HEK293T (cell line): Measurements from ENCODE around the gene ATAD3A.
"Not testable (repeated sequence)": the region's sequence is repeated elsewhere in the genome, so short reads cannot be mapped to it uniquely, and the experiment has no call there.

Experiments
- CTCF ChIA-PET: fragments of 350-600 bp; formaldehyde crosslinking; extraction: SDS; loops from one replicate; lab custom pipeline; 2021; ENCODE audit warnings: antibody characterized with exemption, inconsistent platforms; lab: Yijun Ruan, JAX
- POLR2A ChIA-PET: fragments of 350-600 bp; formaldehyde crosslinking; extraction: SDS; loops from one replicate; lab custom pipeline; 2020; ENCODE audit warnings: antibody characterized with exemption, inconsistent platforms; lab: Yijun Ruan, JAX
- DNase-seq: peaks from one replicate; pipeline ENCODE4 v3.0.0; 2012; ENCODE audit warnings: mixed read lengths; ENCODE audit errors: extremely low spot score
- ARNT ChIP-seq: fragments of 450-650 bp; IDR thresholded peaks from 2 replicates; pipeline ENCODE4 v1.6.1; 2017; ENCODE audit warnings: mild to moderate bottlenecking
- BHLHE40 ChIP-seq: fragments of 450-650 bp; IDR thresholded peaks from 2 replicates; pipeline ENCODE4 v1.6.1; 2016; ENCODE audit warnings: mild to moderate bottlenecking, moderate library complexity, borderline replicate concordance
- CTBP1 ChIP-seq: fragments of 450-650 bp; IDR thresholded peaks from 2 replicates; pipeline ENCODE4 v1.6.1; 2016; ENCODE audit warnings: borderline replicate concordance
- ELF4 ChIP-seq: fragments of 450-650 bp; IDR thresholded peaks from 2 replicates; pipeline ENCODE4 v1.6.1; 2017; ENCODE audit warnings: antibody characterized with exemption
- FOXA1 ChIP-seq: fragments of 450-650 bp; IDR thresholded peaks from 2 replicates; pipeline ENCODE4 v1.6.1; 2016; ENCODE audit warnings: mild to moderate bottlenecking
- FOXK2 ChIP-seq: fragments of 450-650 bp; IDR thresholded peaks from 2 replicates; pipeline ENCODE4 v1.6.1; 2016; ENCODE audit warnings: mild to moderate bottlenecking
- FOXM1 ChIP-seq: fragments of 450-650 bp; IDR thresholded peaks from 2 replicates; pipeline ENCODE4 v1.6.1; 2017; ENCODE audit warnings: mild to moderate bottlenecking, borderline replicate concordance
- HDGF ChIP-seq: fragments of 450-650 bp; IDR thresholded peaks from 2 replicates; pipeline ENCODE4 v1.6.1; 2017; ENCODE audit warnings: antibody characterized with exemption, borderline replicate concordance
- L3MBTL2 ChIP-seq: fragments of 450-650 bp; conservative IDR thresholded peaks from 2 replicates; pipeline ENCODE4 v1.6.1; 2016; ENCODE audit warnings: mild to moderate bottlenecking
- LEF1 ChIP-seq: fragments of 450-650 bp; IDR thresholded peaks from 2 replicates; pipeline ENCODE4 v1.6.1; 2017; ENCODE audit warnings: mild to moderate bottlenecking, borderline replicate concordance
- NFRKB ChIP-seq: fragments of 450-650 bp; IDR thresholded peaks from 2 replicates; pipeline ENCODE4 v1.6.1; 2016; ENCODE audit warnings: mild to moderate bottlenecking, moderate library complexity
- SP1 ChIP-seq: fragments of 450-650 bp; IDR thresholded peaks from 2 replicates; pipeline ENCODE4 v1.6.1; 2017
- SUZ12 ChIP-seq: fragments of 450-650 bp; IDR thresholded peaks from 2 replicates; pipeline ENCODE4 v1.6.1; 2016; ENCODE audit warnings: mild to moderate bottlenecking
- TARDBP ChIP-seq: fragments of 450-650 bp; IDR thresholded peaks from 2 replicates; pipeline ENCODE4 v1.6.1; 2016
- ZNF384 ChIP-seq: fragments of 450-650 bp; IDR thresholded peaks from 2 replicates; pipeline ENCODE4 v1.6.1; 2016
- TF ChIP-seq, protein P1 (sequence below): fragments of 450-650 bp; IDR thresholded peaks from 2 replicates; pipeline ENCODE4 v1.6.1; 2016

ATAD3A gene

GRCh38 chr1:1477206-1477605 lies 34.8 kb upstream of the ATAD3A start:
- no peak for DNase-seq
- ChIA-PET POLR2A (no interaction called here), CTCF (no interaction called here)
- no peak for TF ChIP-seq TARDBP
- TF ChIP-seq FOXM1: no peak
- TF ChIP-seq ZNF384: no peak
- TF ChIP-seq CTBP1: no peak
- no peak for TF ChIP-seq NFRKB
- TF ChIP-seq L3MBTL2: no peak
- no peak for TF ChIP-seq FOXA1
- no peak for TF ChIP-seq FOXK2
- TF ChIP-seq, protein P1, sequence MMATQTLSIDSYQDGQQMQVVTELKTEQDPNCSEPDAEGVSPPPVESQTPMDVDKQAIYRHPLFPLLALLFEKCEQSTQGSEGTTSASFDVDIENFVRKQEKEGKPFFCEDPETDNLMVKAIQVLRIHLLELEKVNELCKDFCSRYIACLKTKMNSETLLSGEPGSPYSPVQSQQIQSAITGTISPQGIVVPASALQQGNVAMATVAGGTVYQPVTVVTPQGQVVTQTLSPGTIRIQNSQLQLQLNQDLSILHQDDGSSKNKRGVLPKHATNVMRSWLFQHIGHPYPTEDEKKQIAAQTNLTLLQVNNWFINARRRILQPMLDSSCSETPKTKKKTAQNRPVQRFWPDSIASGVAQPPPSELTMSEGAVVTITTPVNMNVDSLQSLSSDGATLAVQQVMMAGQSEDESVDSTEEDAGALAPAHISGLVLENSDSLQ: no peak
- TF ChIP-seq HDGF: no peak
- TF ChIP-seq BHLHE40: no peak
- no peak for TF ChIP-seq SP1
- no peak for TF ChIP-seq LEF1
- no peak for TF ChIP-seq ELF4
- no peak for TF ChIP-seq SUZ12
- no peak for TF ChIP-seq ARNT

- POLR2A ChIA-PET: no interaction called here
- TF ChIP-seq ELF4 (no peak), BHLHE40 (no peak), CTBP1 (no peak), SP1 (no peak), FOXA1 (no peak), ARNT (no peak), FOXM1 (no peak), L3MBTL2 (no peak), LEF1 (no peak)
- TF ChIP-seq, protein P1: no peak
These were observed 32.1 kb upstream of the ATAD3A start for GRCh38 chr1:1479547-1480487.

GRCh38 chr1:1480488-1480867 lies 31.5 kb upstream of the ATAD3A start:
- DNase-seq, POLR2A ChIA-PET, CTCF ChIA-PET: not testable (repeated sequence)

More at GRCh38 chr1:1479547-1480487, 32.1 kb upstream of the ATAD3A start:
- CTCF ChIA-PET: no interaction called here
- DNase-seq: no peak

DNA sequence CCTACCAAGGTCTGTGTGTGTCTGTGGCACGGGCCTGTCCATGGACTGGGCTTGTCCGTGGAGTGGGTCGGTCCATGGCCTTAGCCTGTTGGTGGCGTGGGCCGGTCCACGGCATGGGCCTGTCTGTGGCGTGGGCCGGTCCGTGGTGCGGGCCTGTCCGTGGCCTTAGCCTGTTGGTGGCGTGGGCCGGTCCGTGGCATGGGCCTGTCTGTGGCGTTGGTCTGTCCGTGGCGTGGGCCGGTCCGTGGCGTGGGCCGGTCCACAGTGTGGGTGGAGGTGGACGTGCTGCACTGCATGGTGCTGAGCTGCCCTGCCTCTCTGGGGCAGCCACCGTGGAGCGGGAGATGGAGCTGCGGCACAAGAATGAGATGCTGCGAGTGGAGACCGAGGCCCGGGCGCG lies 30.2 kb upstream of the ATAD3A start:
- CTCF ChIA-PET, DNase-seq, POLR2A ChIA-PET: not testable (repeated sequence)

GRCh38 chr1:1482856-1483255 lies 29.1 kb upstream of the ATAD3A start:
- CTCF ChIA-PET: no interaction called here
- TF ChIP-seq FOXK2 (no peak), ZNF384 (no peak), SUZ12 (no peak), CTBP1 (no peak), FOXA1 (no peak), ELF4 (no peak), HDGF (no peak), SP1 (no peak), LEF1 (no peak), ARNT (no peak), BHLHE40 (no peak)
- TF ChIP-seq, protein P1: no peak
- DNase-seq: no peak
- POLR2A ChIA-PET: no interaction called here

- TF ChIP-seq SUZ12 (no peak), BHLHE40 (no peak), NFRKB (no peak), SP1 (no peak), TARDBP (no peak), L3MBTL2 (no peak), FOXK2 (no peak), ELF4 (no peak), ARNT (no peak), FOXM1 (no peak), LEF1 (no peak), FOXA1 (no peak), ZNF384 (no peak), CTBP1 (no peak)
- TF ChIP-seq, protein P1: no peak
- no peak for DNase-seq
- POLR2A ChIA-PET: no interaction called here
- CTCF ChIA-PET: no interaction called here
These were observed 28.2 kb upstream of the ATAD3A start for GRCh38 chr1:1483714-1484113.

DNA sequence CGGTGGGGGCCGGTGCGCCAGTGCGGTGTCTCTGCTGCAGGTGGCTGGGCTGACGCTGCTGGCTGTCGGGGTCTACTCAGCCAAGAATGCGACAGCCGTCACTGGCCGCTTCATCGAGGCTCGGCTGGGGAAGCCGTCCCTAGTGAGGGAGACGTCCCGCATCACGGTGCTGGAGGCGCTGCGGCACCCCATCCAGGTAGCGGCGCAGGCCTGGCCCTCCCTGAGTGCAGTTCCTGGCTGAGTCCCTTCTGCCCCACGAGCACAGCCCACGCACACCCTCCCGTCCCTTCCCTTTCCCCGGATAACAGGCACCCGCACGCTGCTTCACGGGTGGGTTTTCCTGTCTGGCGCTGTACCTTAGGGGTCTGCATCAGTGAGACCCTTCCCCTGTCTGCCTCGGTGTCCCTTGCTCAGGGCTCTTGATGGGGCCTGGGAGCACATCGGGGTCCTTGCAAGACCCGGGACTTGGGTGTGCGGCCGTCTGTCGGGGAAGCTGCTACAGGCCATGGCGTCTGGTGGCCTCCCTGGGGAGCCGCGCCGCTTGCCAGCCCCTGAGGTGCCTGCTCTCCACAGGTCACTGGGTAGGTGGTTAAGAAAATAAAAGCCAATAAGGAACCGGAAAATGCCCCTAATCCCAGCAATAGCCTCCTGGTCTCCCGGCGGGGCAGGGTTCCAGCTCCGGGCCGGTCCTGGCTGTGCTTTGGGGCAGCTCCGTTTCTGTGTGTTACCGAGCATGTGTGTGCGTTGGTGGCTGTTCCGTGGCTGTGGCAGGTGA lies 26.8 kb upstream of the ATAD3A start:
- POLR2A ChIA-PET, DNase-seq, CTCF ChIA-PET: not testable (repeated sequence)

DNA sequence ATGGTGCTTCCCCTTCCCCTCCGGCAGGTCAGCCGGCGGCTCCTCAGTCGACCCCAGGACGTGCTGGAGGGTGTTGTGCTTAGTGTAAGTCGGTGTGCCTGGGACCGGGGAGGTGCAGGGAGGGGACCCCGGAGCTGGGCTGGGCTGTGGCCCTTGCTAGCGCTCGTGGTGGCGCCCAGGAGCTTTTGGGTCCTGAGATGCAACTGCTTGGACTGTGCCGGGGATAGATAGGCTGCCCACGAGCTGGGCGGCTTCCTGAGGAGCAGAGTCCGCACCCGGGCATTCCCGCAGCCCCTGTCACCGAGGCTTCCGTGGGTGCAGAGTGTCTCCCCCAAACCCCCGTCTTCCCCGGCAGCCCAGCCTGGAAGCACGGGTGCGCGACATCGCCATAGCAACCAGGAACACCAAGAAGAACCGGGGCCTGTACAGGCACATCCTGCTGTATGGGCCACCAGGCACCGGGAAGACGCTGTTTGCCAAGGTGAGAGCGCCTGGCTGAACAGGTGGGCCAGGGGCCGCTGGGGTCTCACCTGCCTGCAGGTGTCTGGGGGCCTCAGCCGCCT lies 26.1 kb upstream of the ATAD3A start:
- POLR2A ChIA-PET: interaction anchor here (0.5 kb wide), 1 partner anchor 110 kb away, joined by 3 read pairs; no protein-coding TSS in a partner anchor
- CTCF ChIA-PET, DNase-seq: not testable (repeated sequence)
